Smooth muscle cell (in vitro differentiated cells): ENCODE results near the gene KCNN2. TPM values are rescaled to one million over a fixed set of nuclear protein-coding genes. Genes with fewer than 3 reads are reported as not detected.

ENCODE experiments used
- DNase-seq: peaks from one replicate; lab custom pipeline; 2025; ENCODE audit not compliant: unreplicated experiment; lab: John Stamatoyannopoulos, UW
- H2AFZ ChIP-seq: fragments of 200-600 bp; sonication (generic); 2 replicates; pipeline ENCODE4 v1.6.0; 2016; ENCODE audit warnings: antibody characterized with exemption, low read depth, mild to moderate bottlenecking
- H3F3A ChIP-seq: fragments of 200-600 bp; sonication (generic); 2 replicates; pipeline ENCODE4 v1.6.0; 2017; ENCODE audit warnings: antibody characterized with exemption, low read depth
- H3K27ac ChIP-seq: fragments of 200-600 bp; sonication (generic); 2 replicates; pipeline ENCODE4 v1.5.1; 2016; ENCODE audit warnings: low read depth, mild to moderate bottlenecking
- H3K27me3 ChIP-seq: fragments of 200-600 bp; sonication (generic); 2 replicates; pipeline ENCODE4 v1.6.1; 2016; ENCODE audit warnings: low read depth, mild to moderate bottlenecking
- H3K36me3 ChIP-seq: fragments of 200-600 bp; sonication (generic); 2 replicates; pipeline ENCODE4 v1.5.1; 2016; ENCODE audit warnings: low read depth
- H3K4me1 ChIP-seq: fragments of 200-600 bp; sonication (generic); 2 replicates; pipeline ENCODE4 v1.5.1; 2016; ENCODE audit warnings: low read depth
- H3K4me2 ChIP-seq: fragments of 200-600 bp; sonication (generic); 2 replicates; pipeline ENCODE4 v1.6.0; 2016; ENCODE audit warnings: mild to moderate bottlenecking
- H3K4me3 ChIP-seq: fragments of 200-600 bp; sonication (generic); 2 replicates; pipeline ENCODE4 v1.5.1; 2016; ENCODE audit warnings: mild to moderate bottlenecking
- H3K79me2 ChIP-seq: fragments of 200-600 bp; sonication (generic); 2 replicates; pipeline ENCODE4 v1.6.0; 2016; ENCODE audit warnings: low read depth, mild to moderate bottlenecking
- H3K9ac ChIP-seq: fragments of 200-600 bp; sonication (generic); 2 replicates; pipeline ENCODE4 v1.6.0; 2016; ENCODE audit warnings: low read depth
- H3K9me3 ChIP-seq: fragments of 200-600 bp; sonication (generic); replicated peaks from 2 replicates; pipeline ENCODE4 v1.5.1; 2016; ENCODE audit warnings: low read depth
- H4K20me1 ChIP-seq: fragments of 200-600 bp; sonication (generic); 2 replicates; pipeline ENCODE4 v1.6.0; 2016; ENCODE audit warnings: low read depth
- CTCF ChIP-seq: fragments of 200-600 bp; sonication (generic); IDR thresholded peaks from 2 replicates; pipeline ENCODE4 v1.5.1; 2017; ENCODE audit warnings: borderline replicate concordance, mild to moderate bottlenecking, antibody characterized with exemption; ENCODE audit not compliant: insufficient read depth, poor library complexity, severe bottlenecking
- WGBS: methylation state at CpG from one replicate; pipeline ENCODE4 v1.1.7; 2016; ENCODE audit warnings: low lambda C conversion rate; 5-methylcytosine and 5-hydroxymethylcytosine counted together
- polyA plus RNA-seq: library from polyadenylated mRNA; unstranded; fragments of >200 nt; fragmentation: Nextera tagmentation; extraction: Ambion mirVana; gene quantifications from 2 replicates; pipeline ENCODE4 v1.2.1, GENCODE V29; 2016
- total RNA-seq: library from RNA; depleted of rRNA; stranded (reverse); fragments of >200 nt; gene quantifications from 2 replicates; pipeline ENCODE4 v1.2.3, GENCODE V29; 2014

KCNN2 gene
- total and polyA plus RNA-seq, 2 experiments from 2014 or later, result 3.2 to 8.0 TPM

GRCh38 chr5:114380721-114381120 is 18.9 kb downstream of the KCNN2 start:
- Histone ChIP-seq H3K36me3 (no peaks in the 10 kb centered on the region), H3K4me2 (no peak overlapping the region), H3K4me1 (no peaks in the 10 kb centered on the region), H3K27ac (no peak overlapping the region), H3K27me3 (no peaks in the 10 kb centered on the region), H3F3A (no peaks in the 10 kb centered on the region), H3K9me3 (no peaks in the 10 kb centered on the region), H2AFZ (no peak overlapping the region), H4K20me1 (no peaks in the 10 kb centered on the region), H3K9ac (no peak overlapping the region), H3K79me2 (no peaks in the 10 kb centered on the region), H3K4me3 (no peak overlapping the region)
- TF ChIP-seq CTCF, result no peak
- WGBS, result 79% methylated on average over 5 of the region's 5 CpGs
- no peak for DNase-seq

GRCh38 chr5:114387433-114387832 is 25.6 kb downstream of the KCNN2 start:
- Histone ChIP-seq H3K4me1 (peaks cover 23% of the 10 kb centered on the region), H3F3A (no peaks in the 10 kb centered on the region), H3K27ac (peak overlapping the region; percentile 41), H3K4me2 (peak overlapping the region; percentile 3), H3K9me3 (no peaks in the 10 kb centered on the region), H3K27me3 (no peaks in the 10 kb centered on the region), H3K4me3 (no peak overlapping the region), H3K79me2 (no peaks in the 10 kb centered on the region), H4K20me1 (no peaks in the 10 kb centered on the region), H3K36me3 (no peaks in the 10 kb centered on the region), H2AFZ (peak overlapping the region; percentile 38), H3K9ac (no peak overlapping the region)
- DNase-seq, result no peak
- TF ChIP-seq CTCF, result no peak
- 54% methylated on average over 1 of the region's 1 CpG for WGBS

GRCh38 chr5:114390431-114390830 is 28.6 kb downstream of the KCNN2 start:
- no peak for DNase-seq
- no peak overlapping the region for H2AFZ ChIP-seq
- H3K27me3 ChIP-seq, result no peaks in the 10 kb centered on the region
- H3F3A ChIP-seq, result no peaks in the 10 kb centered on the region
- no peak overlapping the region for H3K4me2 ChIP-seq
- H3K9me3 ChIP-seq, result no peaks in the 10 kb centered on the region
- H3K4me1 ChIP-seq, result peaks cover 23% of the 10 kb centered on the region
- no peak overlapping the region for H3K9ac ChIP-seq
- no peak overlapping the region for H3K27ac ChIP-seq
- H3K4me3 ChIP-seq, result no peak overlapping the region
- WGBS, result 87% methylated on average over 1 of the region's 1 CpG
- H4K20me1 ChIP-seq, result no peaks in the 10 kb centered on the region
- no peaks in the 10 kb centered on the region for H3K36me3 ChIP-seq
- H3K79me2 ChIP-seq, result no peaks in the 10 kb centered on the region
- TF ChIP-seq CTCF, result no peak

GRCh38 chr5:114391321-114391720 is 29.5 kb downstream of the KCNN2 start:
- Histone ChIP-seq H3K4me3 (no peak overlapping the region), H3K9me3 (no peaks in the 10 kb centered on the region), H4K20me1 (no peaks in the 10 kb centered on the region), H2AFZ (no peak overlapping the region), H3K36me3 (no peaks in the 10 kb centered on the region), H3K4me1 (peaks cover 23% of the 10 kb centered on the region), H3K4me2 (peak overlapping the region; percentile 7), H3K79me2 (no peaks in the 10 kb centered on the region), H3K27ac (peak overlapping the region; percentile 5), H3F3A (no peaks in the 10 kb centered on the region), H3K9ac (no peak overlapping the region), H3K27me3 (no peaks in the 10 kb centered on the region)
- no peak for DNase-seq
- 6% methylated on average over 1 of the region's 1 CpG for WGBS
- no peak for TF ChIP-seq CTCF
